ENCODE data around the gene ANXA8L1.
A peak's percentile ranks its signal among the peaks of the same experiment; 100 is the strongest.
"Not testable (repeated sequence)": the region's sequence is repeated elsewhere in the genome, so short reads cannot be mapped to it uniquely, and the experiment has no call there.

ANXA8L1 gene

GRCh38 chr10:46375406-46375805 is at the start of gene ANXA8L1:
TSS of gene ANXA8L1 (plus strand) at chr10:46375776. CDS start at chr10:46375852, 76 bp downstream.
- DNase-seq = not testable (repeated sequence)

DNA sequence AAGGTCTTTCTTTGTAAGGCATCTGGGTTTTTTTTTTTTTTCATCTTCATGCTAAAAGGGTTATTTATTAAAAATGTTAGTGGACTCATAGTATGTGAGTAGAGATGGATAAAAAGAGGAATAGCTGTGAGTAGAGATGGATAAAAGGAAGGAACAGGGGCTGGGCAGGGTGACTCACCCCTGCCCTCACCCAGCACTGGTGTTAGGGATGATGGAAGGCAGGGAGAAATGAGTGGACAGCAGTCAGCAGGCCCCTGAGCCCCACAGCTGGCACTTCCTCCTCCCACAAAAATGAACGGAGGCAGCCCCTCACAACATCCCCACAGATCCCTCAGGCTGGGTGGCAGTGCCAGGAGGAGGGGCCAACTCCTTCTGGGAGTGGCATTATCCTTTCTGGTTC is 49.5 kb upstream of the ANXA8L1 start:
- no peak for DNase-seq

DNA sequence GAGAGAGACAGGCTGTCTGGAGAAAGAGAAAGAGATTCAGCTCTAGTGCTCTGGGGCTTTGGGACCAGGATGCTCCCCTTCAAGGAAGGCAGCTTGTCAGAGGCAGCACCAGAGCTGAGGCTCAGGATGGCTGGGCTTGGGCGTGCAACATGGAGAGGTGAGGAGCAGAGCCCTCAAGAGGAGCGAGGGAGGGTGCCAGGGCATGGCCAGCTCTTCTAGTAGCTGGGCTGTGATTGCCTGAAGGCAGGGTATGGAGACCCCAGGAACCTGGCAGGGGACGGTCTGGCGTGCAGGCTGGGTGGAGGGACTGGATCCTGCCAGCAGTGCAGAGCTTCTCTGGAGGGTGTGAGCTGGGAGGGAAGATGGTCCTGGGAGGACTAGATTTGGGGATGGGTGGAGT is 48.6 kb upstream of the ANXA8L1 start:
- DNase-seq = no peak

DNA sequence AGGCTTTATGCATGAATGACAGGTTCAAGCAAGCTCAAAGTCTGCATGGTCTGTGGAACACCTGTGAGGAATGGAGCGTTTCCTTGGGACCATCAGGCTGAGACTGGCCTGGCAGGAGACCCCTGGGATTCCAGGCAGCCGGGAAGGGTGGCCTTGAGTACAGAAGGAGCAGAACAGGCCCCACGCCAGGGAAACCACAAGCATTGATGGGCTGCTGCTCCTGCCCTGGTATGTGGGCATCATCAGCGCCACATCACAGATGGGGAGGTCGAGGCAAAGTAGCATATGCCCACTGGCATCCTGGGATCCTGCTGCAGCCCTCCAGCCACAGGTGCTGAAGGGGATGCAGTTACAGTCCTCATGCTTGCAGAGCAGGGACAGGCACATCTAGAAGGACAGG is 47.9 kb upstream of the ANXA8L1 start:
- DNase-seq = no peak

DNA sequence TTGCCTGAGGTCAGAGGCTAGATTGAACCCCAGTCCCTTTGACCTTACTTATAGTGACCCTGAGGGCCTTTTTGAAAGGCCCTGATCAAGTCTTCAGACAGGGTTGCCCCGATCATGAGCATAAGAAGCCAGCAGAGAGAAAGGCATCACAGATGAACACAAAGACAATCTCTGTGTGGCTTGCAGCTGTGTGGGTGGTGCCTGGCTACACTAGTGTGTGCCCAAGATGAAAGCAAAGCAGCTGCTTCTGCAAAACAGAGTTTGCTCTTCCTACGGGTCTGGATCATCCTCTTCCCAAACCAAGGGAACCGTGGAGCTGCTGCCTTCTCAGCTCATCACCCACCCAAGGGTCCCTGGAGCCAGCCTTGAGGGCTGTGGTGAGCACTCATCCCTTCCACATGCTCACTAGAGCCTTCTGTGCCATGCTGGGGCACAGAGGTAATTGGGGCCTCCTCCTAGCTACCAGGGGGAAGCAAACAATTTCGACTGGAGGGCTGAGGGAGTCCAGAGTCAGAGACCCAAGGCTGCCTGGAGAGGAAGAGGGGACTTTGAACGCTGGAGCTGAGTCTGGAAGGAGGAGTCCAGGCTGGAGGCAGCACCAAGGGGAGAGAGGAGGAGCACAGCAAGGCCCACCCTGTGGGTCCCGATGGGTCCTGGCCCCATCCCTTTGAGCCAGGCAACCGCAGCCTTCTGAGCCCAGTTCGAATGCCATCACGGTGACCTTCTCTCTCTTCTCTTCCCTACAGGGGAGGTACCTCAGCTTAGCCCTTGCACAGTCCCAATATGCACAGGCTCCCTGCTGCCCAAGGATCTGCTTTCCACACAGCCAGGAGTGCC is 46.5 kb upstream of the ANXA8L1 start:
- no peak for DNase-seq

DNA sequence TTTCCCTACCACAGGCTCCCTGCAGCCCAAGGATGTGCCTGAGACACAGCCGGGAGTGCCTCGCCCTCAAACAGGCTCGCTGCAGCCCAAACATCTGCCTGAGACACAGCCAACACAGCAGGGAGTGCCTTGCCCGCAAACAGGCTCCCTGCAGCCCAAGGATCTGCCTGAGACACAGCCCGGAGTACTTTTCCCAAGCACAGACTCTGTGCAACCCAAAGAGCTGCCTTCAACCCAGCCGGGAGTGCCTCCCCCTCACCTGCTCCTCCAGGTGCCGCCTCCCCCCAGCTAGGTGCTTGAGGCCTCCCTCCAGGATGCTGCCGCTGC is 45.9 kb upstream of the ANXA8L1 start:
- DNase-seq = no peak

DNA sequence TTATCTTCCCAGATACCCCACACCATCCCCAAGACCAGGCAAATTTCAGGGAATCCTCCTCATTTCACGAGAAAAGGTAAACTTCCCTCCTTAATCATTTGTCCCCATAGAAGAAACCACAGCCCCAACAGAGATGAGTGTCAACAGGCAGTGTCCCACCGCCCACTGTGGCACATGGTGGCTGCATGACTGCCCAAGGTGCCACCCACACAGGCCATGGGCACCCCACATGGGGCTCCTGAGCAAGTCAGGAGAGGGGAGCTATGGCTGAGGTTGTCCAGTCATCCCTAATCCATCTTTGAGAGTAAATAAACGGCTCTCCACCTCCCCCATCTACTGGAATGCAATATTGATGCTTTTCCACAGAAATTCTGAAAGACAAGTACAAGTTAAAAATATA is 44.7 kb upstream of the ANXA8L1 start:
- DNase-seq = no peak

DNA sequence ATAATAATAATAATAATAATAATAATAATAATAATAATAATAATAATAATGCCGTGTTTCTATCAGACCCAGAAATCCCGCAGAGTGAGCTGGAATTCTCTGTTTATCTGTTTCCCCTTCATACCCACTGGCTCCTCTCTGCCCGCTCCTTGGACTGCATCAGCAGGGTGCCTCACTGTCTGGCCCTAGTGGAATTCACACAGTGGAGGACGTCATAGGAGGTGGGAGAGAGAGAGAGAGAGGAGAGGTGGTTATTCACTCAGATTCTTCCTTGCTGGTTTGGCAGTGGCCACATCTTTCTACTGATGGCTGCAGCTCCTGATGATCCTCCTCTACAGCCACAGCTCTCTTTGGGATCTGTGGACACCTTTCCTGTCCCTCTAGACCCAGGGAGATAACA is 10.1 kb upstream of the ANXA8L1 start:
- DNase-seq = not testable (repeated sequence)

- not testable (repeated sequence) for DNase-seq
Measured at GRCh38 chr10:46367209-46367608, 8.4 kb upstream of the ANXA8L1 start.

GRCh38 chr10:46367666-46368240 is 7.8 kb upstream of the ANXA8L1 start:
- not testable (repeated sequence) for DNase-seq

DNA sequence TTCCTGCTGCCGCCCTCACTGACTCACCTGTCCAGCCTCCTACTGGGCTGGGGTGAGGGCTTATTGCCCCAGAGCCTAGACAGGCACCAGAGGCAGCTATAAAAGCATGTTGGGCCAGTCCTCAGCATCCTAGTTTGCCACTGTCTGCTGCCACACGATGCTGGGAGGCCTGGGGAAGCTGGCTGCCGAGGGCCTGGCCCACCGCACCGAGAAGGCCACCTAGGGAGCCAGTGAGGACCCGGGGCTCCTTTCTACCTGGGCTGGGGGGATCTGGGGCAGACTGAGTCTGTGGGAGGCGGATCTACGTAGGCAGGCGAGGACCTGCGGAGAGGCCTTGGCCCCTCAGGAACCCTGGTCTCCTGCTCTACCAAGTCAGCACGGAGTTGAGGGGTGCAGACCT is 6.6 kb upstream of the ANXA8L1 start:
- not testable (repeated sequence) for DNase-seq

DNA sequence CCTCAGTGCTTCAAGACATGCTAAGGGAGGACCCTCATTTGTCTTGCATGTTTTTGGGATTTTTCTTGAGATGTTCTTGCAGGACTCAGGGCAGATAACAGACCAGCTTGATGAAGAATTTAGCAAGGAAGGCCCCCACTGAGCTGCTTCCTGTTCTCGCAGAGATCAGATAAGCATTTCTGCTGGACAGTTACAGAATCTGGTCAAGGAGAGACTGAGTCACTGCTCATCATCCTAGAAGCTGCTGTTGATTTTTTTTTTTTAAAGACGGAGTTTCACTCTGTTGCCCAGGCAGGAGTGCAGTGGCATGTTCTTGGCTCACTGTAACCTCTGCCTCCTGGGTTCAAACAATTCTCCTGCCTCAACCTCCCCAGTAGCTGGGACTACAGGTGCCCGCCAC is 1.2 kb upstream of the ANXA8L1 start:
- not testable (repeated sequence) for DNase-seq

- DNase-seq = not testable (repeated sequence)
Measured at GRCh38 chr10:46377022-46377421, 1.4 kb downstream of the ANXA8L1 start.

GRCh38 chr10:46377651-46378050 is 2.1 kb downstream of the ANXA8L1 start:
- DNase-seq = not testable (repeated sequence)

- DNase-seq = not testable (repeated sequence)
Measured at GRCh38 chr10:46378108-46378507, 2.5 kb downstream of the ANXA8L1 start.

DNA sequence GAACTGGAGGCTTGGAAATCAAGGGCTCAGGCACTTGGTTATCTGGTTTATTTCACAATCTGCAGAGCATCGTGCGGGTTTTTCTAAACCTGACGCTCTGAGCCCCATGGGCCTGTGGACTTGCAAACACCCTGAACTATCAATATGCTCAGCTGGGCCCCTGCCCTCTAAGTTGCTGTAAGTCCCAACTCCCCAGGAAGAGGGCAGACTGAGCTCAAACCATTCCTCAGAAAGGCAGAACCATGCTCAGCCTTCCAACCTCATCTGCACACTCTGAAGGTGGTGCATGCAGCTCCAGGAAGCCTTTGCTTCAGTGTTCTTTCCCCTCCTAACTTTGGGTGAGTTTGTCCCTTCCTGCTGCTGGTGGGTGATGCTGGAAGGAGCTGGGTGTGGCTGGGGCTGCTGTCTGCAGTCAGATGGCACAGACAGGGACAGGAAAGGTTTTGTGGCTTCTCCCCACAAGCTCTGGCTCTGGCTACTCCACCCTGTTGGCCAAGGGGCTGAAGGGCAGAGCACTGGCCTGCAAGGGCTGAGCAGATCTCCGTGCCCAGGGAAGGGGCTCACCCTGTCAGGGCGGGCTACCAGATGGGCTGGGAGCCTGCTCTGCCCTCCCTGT is 3.8 kb downstream of the ANXA8L1 start:
- DNase-seq = not testable (repeated sequence)

DNA sequence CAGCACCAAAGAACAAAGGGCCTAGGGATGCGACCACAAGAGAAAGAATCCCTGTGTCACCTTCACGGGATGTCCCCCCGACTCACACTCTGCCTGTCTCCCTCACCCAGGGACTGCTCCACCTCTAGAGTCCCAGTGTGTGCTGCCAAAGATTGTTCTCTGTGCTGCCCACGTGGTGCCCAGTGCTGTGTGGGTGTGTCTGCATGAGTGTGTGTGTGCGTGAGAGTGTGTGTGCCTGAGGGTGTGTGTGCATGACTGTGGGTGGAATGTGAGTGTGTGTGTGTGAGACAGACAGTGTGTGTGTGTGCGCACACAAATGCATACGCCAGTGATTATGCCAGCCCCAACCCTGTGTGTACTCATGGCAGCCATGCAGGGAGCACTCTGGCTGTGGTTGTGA is 10.3 kb downstream of the ANXA8L1 start:
- DNase-seq = not testable (repeated sequence)

- DNase-seq = not testable (repeated sequence)
Measured at GRCh38 chr10:46386694-46387093, 11.1 kb downstream of the ANXA8L1 start.

DNA sequence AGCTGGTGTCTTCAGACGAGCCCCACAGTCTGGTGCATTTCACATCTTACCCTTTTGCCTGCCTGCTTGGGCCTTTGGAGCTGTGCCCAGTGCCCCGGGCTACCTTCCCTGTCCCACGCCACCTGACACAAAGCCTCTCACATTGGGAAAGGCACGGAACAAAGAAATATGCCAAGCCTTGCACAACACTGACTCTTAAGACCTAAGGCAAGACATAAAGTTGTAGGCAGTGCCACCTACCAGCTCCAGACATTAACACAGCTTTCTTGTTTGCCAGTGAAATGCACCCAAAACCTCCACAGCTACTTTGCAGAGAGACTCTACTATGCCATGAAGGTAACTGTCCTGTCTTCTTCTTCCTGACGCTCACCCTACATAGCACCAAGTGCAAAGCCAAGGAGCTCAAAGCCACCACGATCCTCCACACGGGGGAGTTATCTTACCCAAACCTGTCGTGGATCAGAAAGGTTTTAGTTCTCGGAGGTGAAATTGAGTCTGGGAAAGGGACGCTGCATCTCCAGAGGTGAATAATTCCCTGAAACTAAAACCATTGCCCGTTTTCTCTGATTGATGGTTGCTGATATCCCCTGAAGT is 11.8 kb downstream of the ANXA8L1 start:
- DNase-seq = not testable (repeated sequence)

DNA sequence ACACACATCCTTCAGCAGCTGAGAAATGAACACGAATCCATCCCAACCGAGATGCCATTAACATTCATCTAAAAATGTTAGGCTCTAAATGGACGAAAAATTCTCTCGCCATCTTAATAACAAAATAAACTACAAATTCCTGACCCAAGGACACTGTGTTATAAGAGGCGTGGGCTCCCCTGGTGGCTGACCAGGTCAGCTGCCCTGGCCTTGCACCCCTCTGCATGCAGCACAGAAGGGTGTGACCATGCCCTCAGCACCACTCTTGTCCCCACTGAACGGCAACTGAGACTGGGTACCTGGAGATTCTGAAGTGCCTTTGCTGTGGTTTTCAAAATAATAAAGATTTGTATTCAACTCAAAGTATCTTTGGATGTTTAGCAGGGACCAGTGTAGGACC is 15.8 kb downstream of the ANXA8L1 start:
- not testable (repeated sequence) for DNase-seq

DNA sequence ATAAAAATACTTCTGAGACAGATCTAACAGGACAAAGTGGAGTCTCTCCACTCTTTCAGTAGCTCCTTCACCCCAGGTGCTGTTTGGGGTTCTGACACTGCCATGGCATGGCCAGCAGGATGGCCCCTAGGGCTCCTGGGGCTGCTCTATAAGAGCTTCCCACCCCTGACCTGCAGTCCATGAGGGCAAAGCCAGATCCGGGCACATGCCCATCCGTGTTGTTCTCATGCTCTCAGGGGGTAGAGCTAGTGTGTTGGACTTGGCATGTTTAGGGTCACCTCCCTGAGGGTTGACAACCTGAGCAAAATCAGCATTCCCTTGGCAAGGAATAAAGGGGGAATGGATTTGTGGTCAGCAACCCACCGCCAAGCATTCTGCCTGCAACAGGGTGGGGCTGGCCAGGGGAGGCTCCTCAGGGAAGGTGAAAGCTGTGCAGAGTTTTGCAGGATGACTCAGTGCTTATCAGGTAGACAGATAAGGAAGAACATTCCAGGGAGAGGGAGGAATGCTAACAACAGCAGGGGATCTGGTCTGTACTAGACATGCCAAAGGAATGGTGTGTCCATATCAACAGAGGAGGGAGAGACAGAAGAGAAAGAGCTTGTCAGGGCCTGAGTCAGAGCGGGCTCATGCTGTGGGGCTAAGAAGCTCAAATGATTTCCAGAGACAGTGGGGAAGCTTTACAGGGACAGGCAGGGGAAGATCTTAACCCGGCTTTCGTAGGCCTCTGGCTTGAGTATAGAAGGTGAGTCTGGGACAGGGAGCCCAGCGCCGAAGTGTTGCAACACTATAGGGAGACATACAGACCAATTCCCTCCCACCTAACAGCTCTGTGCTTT is 21.1 kb downstream of the ANXA8L1 start:
- not testable (repeated sequence) for DNase-seq

DNA sequence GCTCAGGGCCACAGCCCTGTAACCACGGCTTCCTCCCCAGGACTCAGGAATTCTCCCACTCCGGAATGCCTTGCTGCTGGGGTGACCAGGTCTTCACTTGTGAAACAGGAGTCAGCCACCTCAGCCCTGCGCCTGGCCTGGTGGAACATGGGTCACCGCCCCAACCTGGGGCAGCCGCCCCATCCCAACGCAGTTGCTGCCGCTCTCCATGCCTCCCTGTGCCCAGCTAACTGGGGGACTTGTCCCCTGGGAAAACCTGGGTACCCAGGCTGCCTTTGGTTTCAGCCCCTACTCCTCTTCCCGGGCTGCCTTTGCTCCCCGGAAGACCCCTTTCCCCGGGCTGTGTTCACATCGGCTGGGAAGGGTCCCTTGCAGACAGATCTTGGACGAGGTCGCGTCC is 22.2 kb downstream of the ANXA8L1 start:
- DNase-seq = peak; percentile 22

Measured in stimulated activated CD8-positive, alpha-beta memory T cell treated with anti-CD3 and anti-CD28 coated beads, Interleukin-4, amount 100 ng/mL, for 48 hours (primary cell).